Measurements from ENCODE around the gene ADARB2.

GRCh38 chr10:1215862-1216573 is 521.3 kb downstream of the ADARB2 start:
- no peak for TF ChIP-seq POLR2A (IDR thresholded peaks at IDR 0.05)
- TF ChIP-seq CTCF (IDR thresholded peaks at IDR 0.05): no peak
